Common myeloid progenitor, CD34-positive (primary cell): Measurements from ENCODE around the gene ENGASE.

Experiments
- CTCF ChIA-PET: fragments of 350-600 bp; sonication (Branson Sonifier 250); formaldehyde crosslinking; loops from one replicate; lab custom pipeline; 2021; ENCODE audit warnings: antibody characterized with exemption; lab: Charles Lee
- POLR2A ChIA-PET: fragments of 350-600 bp; sonication (Branson Sonifier 250); formaldehyde crosslinking; loops from one replicate; lab custom pipeline; 2021; ENCODE audit warnings: antibody characterized with exemption; lab: Charles Lee
- DNase-seq, 3 donors: peaks; one replicate each; pipeline versions ENCODE4 v3.0.0 to v3.0.0-alpha.2; 2013
- H3K27ac ChIP-seq, 2 experiments: 1 replicate in 1 of 2; 2 replicates in 1 of 2; pipeline ENCODE4 v1.7.0; 2013; ENCODE audit warnings: inconsistent platforms in 2 of 2, low read length in 2 of 2, mild to moderate bottlenecking in 2 of 2, low read depth in 1 of 2, moderate library complexity in 1 of 2; ENCODE audit not compliant: severe bottlenecking in 2 of 2, insufficient read depth in 1 of 2, poor library complexity in 1 of 2
- H3K27me3 ChIP-seq, 5 experiments: replicated peaks in 2 of 5; 1 replicate in 3 of 5; 2 replicates in 2 of 5; pipeline versions ENCODE4 v1.6.1 to v1.7.0; 2013; ENCODE audit warnings: low read length in 4 of 5, mild to moderate bottlenecking in 2 of 5, moderate library complexity in 2 of 5, inconsistent platforms in 1 of 5; ENCODE audit not compliant: insufficient read depth in 5 of 5, control insufficient read depth in 4 of 5
- H3K36me3 ChIP-seq, 4 experiments: 1 replicate in 2 of 4; 2 replicates in 2 of 4; pipeline versions ENCODE4 v1.6.1 to v1.7.0; 2013; ENCODE audit warnings: low read length in 3 of 4, control low read depth in 1 of 4, mild to moderate bottlenecking in 1 of 4; ENCODE audit not compliant: control insufficient read depth in 4 of 4, insufficient read depth in 4 of 4
- H3K4me1 ChIP-seq, 4 experiments: 1 replicate in 3 of 4; 2 replicates in 1 of 4; pipeline versions ENCODE4 v1.6.1 to v1.7.1; 2013; ENCODE audit warnings: low read length in 3 of 4, mild to moderate bottlenecking in 3 of 4, control low read depth in 1 of 4, inconsistent platforms in 1 of 4, moderate library complexity in 1 of 4; ENCODE audit not compliant: control insufficient read depth in 4 of 4, insufficient read depth in 4 of 4; ENCODE audit errors: control extremely low read depth in 1 of 4
- H3K4me3 ChIP-seq, 7 experiments: 1 replicate in 4 of 7; 2 replicates in 3 of 7; pipeline versions ENCODE4 v1.5.1 to v1.7.0; 2013; ENCODE audit warnings: mild to moderate bottlenecking in 7 of 7, low read length in 6 of 7, moderate library complexity in 6 of 7, inconsistent platforms in 2 of 7, low read depth in 2 of 7, control low read depth in 1 of 7; ENCODE audit not compliant: insufficient read depth in 4 of 7, control insufficient read depth in 1 of 7; ENCODE audit errors: extremely low read depth in 1 of 7
- H3K9me3 ChIP-seq, 5 experiments: 1 replicate in 4 of 5; 2 replicates in 1 of 5; pipeline versions ENCODE4 v1.6.1 to v1.7.1; 2013; ENCODE audit warnings: low read length in 4 of 5, mild to moderate bottlenecking in 2 of 5, inconsistent platforms in 1 of 5, low read depth in 1 of 5, moderate library complexity in 1 of 5; ENCODE audit not compliant: control insufficient read depth in 4 of 5, insufficient read depth in 2 of 5; ENCODE audit errors: control extremely low read depth in 1 of 5
- WGBS: methylation state at CpG from one replicate; pipeline ENCODE4 v1.1.5; 2013; ENCODE audit not compliant: insufficient coverage; 5-methylcytosine and 5-hydroxymethylcytosine counted together

The ENGASE gene

DNA sequence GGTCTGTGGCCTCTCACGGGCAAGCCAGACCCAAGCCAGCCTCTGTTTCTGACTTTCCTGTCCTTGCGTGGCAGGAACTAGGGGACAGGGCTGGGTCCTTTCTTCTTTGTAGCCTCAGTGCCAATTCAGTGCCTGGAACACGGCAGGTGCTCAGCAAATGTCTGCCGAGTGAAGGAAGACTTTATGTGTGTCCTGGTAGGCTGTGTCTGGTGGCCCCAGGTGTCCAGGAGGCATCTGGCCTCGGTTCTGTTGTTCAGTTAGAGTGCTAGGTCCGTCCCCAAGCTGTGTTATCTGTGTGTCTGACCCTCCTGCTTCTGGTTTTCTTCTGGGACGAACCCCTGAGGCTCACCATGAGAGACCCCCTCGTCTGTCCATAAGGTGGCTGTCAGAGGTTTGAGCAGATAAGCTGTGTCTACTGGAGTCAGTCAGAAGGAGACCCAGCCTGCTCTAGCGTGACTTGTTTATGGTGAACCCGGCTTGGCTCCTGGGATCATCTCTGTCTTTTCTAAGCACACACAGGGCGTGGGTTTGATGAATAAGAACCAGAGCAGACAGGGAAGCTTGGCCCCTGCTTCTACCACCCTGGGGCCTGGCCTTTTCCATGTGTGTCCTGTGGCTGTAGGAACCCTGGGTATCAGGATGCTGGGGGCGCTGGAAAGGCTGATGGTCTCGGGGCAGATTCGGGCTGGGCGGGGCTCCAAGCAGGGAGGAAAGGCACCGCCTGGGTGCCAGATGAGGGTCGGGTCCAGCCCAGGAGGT lies 39.3 kb downstream of the ENGASE start:
- ChIA-PET POLR2A (interaction anchor here (1.2 kb wide), 1 partner anchor 14 kb away, joined by 3 read pairs; no protein-coding TSS in a partner anchor), CTCF (no interaction called here)
- Histone ChIP-seq H3K4me1 (no peaks in the 10 kb centered on the region), H3K27me3 (peaks cover 0 to 28% (median 5%) of the 10 kb centered on the region in 5 experiments), H3K4me3 (no peak overlapping the region), H3K27ac (no peak overlapping the region), H3K36me3 (no peaks in the 10 kb centered on the region), H3K9me3 (no peaks in the 10 kb centered on the region)
- DNase-seq: no peak
- WGBS: 95% methylated on average over 11 of the region's 17 CpGs

DNA sequence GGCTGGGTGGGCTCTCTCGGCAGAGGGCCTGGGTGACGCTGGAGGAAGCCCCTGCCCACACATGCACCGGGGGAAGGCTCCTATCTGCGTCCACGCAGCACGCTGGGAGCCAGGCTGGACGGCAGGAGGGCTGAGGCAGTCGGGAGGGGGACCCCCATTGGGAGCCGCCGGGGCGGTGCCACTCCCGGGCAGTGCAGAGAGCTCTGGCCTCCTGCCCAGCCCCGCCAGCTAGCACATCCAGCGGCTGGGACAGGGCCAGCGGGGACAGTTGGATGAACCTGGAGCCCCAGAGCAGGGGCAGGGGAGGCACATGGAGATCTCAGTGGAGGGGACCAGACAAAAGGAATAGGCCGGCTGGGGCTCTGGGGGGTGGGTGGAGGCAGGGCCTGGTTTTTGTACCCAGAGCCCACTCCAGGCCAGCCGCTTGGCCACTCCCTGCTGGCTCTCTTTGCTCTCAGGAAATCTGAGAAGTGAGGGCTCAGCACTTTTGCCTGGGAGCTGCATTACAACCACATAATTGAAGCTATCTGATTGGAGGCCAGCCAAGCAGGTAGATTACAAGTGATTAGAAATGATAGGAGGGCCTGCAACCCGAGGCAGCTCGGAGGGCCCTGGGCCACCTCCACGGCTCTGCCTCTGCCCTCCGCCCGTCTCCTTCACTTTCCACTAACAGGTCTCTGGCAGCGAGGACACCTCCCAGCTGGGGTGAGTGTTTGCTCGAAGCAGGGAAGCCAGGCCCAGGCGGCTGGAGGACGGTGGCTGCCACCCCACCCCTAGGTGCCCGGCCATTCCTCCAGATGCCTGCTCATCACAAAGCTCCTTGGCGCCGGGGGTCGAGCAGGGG lies 40.1 kb downstream of the ENGASE start:
- no peak for DNase-seq
- H3K4me1 ChIP-seq: no peaks in the 10 kb centered on the region
- 79% methylated on average over 21 of the region's 30 CpGs for WGBS
- H3K9me3 ChIP-seq: no peaks in the 10 kb centered on the region
- no peaks in the 10 kb centered on the region for H3K36me3 ChIP-seq
- H3K4me3 ChIP-seq: no peak overlapping the region
- H3K27ac ChIP-seq: no peak overlapping the region
- peaks cover 0 to 25% (median 5%) of the 10 kb centered on the region in 5 experiments for H3K27me3 ChIP-seq
- POLR2A ChIA-PET: interaction anchor here (1.2 kb wide), 1 partner anchor 13 kb away, joined by 3 read pairs; no protein-coding TSS in a partner anchor
- CTCF ChIA-PET: no interaction called here

- DNase-seq: no peak
- H3K4me3 ChIP-seq: no peak overlapping the region
- CTCF ChIA-PET: no interaction called here
- H3K36me3 ChIP-seq: no peaks in the 10 kb centered on the region
- H3K27me3 ChIP-seq: peaks cover 0 to 18% (median 5%) of the 10 kb centered on the region in 5 experiments
- H3K4me1 ChIP-seq: no peaks in the 10 kb centered on the region
- H3K9me3 ChIP-seq: no peaks in the 10 kb centered on the region
- WGBS: 94% methylated on average over 10 of the region's 22 CpGs
- POLR2A ChIA-PET: no interaction called here
- H3K27ac ChIP-seq: no peak overlapping the region
Observed at GRCh38 chr17:79115487-79115886, 40.9 kb downstream of the ENGASE start.

DNA sequence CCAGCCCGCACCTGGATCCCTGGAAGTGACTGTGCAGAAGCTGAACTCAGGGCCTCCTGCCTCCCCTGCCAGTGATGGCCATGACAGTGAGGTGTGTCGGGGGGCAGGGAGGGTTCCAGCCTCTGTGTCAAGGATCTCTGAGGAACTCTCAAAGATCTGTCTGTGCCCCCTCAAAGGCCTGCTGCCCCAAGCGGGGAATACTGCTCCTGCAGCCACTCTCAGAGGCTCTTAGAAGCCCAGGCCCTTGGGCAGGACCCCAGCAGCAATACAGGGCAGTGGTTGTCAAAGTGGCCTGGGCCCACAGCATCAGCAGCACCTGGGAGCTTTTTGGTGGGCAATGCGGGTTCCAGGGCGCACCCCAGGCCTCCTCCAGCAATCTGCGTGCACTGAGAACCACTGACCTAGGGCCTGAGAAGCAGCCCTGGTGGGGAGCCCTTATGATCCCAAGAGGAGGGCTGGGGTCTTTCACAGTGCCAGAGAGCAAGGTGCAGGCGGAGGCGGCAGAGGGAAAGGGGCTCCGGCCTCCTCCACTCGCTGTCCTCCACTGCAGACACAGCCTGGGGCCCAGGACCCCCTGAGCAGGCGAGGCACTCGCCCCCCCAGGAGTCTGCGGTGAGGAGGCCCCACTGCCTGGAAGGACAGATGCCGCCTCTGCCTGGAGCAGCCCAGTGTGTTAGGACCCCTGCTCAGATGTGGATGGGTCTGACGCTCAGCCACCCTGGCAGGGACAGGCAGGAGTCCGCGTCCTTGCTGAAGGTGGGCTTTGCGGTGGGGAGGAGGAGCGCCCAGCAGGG lies 42.1 kb downstream of the ENGASE start:
- 95% methylated on average over 19 of the region's 19 CpGs for WGBS
- Histone ChIP-seq H3K4me1 (no peaks in the 10 kb centered on the region), H3K4me3 (no peak overlapping the region), H3K9me3 (no peaks in the 10 kb centered on the region), H3K36me3 (no peaks in the 10 kb centered on the region), H3K27me3 (peaks cover 0 to 16% (median 5%) of the 10 kb centered on the region in 5 experiments), H3K27ac (no peak overlapping the region)
- ChIA-PET POLR2A (no interaction called here), CTCF (no interaction called here)
- no peak for DNase-seq

GRCh38 chr17:79117905-79118487 lies 43.4 kb downstream of the ENGASE start:
- no peak overlapping the region for H3K27ac ChIP-seq
- no peak for DNase-seq
- peaks cover 0 to 19% (median 3%) of the 10 kb centered on the region in 5 experiments for H3K27me3 ChIP-seq
- H3K4me3 ChIP-seq: no peak overlapping the region
- H3K9me3 ChIP-seq: no peaks in the 10 kb centered on the region
- POLR2A ChIA-PET: no interaction called here
- H3K4me1 ChIP-seq: no peaks in the 10 kb centered on the region
- CTCF ChIA-PET: no interaction called here
- no peaks in the 10 kb centered on the region for H3K36me3 ChIP-seq
- WGBS: 87% methylated on average over 20 of the region's 21 CpGs

DNA sequence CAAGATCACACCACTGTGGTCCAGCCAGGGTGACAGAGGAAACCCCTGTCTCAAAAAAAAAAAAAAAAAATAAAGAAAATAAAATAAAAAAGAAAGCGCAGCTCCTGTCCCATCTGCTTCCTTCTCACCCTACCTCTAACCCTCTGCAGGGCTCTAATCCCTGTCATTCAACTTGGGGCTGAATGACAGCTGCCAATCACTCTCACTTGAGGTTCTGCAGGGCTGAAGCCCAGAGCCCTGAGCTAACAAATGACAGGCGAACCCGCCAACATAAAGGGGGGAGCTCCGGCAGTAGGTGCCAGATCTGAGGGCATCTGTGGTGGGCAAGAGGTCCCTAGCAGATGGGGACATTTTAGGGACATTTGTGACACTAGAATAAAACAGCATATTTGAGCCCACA lies 44.3 kb downstream of the ENGASE start:
- no peaks in the 10 kb centered on the region for H3K36me3 ChIP-seq
- POLR2A ChIA-PET: no interaction called here
- no peaks in the 10 kb centered on the region for H3K9me3 ChIP-seq
- H3K27me3 ChIP-seq: peaks cover 0 to 27% (median 2%) of the 10 kb centered on the region in 5 experiments
- DNase-seq: no peak
- H3K4me3 ChIP-seq: no peak overlapping the region
- WGBS: 89% methylated on average over 3 of the region's 4 CpGs
- H3K4me1 ChIP-seq: no peaks in the 10 kb centered on the region
- CTCF ChIA-PET: no interaction called here
- no peak overlapping the region for H3K27ac ChIP-seq
